GM19452 (cell line): ENCODE results near the gene FRMD4A.

Source experiments
- ATAC-seq: cut with Tn5 transposase; IDR thresholded peaks from one replicate; pipeline ENCODE4 v1.9.1; 2021; ENCODE audit not compliant: unreplicated experiment

The FRMD4A gene

DNA sequence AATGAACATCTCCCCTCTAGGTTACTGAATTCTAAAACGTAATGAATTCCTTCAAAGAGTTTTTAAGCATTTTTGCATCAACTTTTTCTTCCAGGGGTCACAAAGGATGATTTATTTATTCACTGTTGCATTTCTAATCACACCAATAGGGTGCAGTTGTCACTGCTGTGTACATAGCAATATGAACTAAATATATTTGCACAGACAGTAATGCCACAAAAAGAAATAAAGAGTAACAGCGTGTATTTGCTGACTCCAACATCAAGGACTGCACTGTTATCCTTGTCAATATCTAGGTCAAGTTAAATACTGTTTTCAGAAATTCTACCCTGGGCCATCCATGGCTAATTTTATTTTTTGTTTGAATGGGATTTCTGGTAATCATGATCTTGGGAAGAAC is 138.0 kb downstream of the FRMD4A start:
- ATAC-seq, result no peak

DNA sequence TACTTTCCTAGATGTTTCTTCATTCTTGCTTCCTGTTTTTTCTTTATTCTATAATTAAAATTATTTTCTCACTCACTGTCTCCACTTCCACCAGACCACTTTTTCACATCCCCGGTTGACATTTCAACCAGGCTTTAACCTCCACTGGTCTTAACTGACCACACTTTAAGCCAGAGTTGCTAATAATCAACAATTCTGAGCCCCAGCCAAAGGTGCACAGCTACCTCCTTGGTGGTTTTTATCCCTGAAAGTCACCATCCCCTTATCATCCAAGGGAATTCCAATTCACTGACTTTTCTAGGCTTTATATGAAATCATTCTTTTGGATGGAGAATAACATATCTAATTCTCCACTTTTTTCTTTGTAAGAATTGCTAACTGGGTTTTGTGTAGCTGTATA is 138.9 kb downstream of the FRMD4A start:
- no peak for ATAC-seq

GRCh38 chr10:14191407-14191806 is 139.3 kb downstream of the FRMD4A start:
- ATAC-seq, result no peak

DNA sequence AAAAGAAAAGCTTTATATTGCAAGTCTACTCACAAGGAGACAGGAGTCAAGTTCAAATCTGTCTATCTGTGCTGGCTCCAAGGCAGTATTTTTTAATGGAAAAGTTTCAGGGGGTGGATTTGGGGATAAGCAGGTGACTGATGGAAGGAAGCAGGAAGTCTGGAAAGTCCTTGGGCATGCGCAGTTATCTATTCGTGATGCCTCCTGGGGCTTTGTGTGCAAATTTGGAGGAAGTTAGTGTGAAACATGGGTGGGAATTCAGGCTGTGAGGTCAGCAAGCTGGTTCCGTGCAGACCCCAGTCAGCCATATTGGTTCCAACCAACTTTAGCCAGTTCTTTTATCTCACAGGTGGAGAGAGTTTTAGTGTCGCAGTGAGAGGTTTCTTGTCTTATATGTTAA is 140.0 kb downstream of the FRMD4A start:
- no peak for ATAC-seq

GRCh38 chr10:14186245-14186644 is 144.5 kb downstream of the FRMD4A start:
- ATAC-seq, result no peak

DNA sequence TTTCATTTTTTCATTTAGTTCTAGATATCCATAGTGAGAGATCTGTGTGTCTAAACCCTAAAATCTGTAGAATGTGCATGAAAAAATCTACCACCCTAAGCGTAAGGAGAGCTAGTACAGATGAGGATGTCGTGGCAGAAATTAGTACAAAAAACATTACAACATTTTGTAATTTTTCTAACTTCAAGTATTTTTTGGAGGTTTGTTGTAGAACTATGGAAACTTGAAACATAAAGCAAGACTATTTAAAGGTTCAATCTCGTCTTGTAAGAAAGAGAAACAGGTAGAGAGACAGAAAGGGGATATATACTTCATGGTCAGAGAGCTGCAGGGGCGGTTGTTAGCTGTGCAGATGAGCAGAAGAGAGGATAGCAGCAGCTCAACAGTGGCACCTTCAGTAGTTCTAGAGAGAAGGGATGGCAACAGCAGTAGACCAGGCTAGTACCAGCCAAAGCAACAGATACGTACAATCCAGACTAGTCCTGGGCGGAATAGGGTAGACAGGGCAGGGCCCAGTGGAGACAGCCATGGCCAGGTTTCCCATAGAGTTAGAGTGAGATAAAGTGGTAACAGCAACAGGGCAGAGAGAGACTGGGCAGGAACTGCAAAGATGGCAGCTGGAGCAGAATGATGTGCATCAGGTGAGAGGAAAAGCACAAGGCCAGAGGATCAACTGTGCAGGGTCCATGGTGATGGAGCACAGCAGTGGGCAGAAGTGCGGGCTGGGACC is 145.2 kb downstream of the FRMD4A start:
- peak; percentile 81 for ATAC-seq

- ATAC-seq, result peak; percentile 69
Measured at GRCh38 chr10:14184841-14185315, 145.8 kb downstream of the FRMD4A start.

DNA sequence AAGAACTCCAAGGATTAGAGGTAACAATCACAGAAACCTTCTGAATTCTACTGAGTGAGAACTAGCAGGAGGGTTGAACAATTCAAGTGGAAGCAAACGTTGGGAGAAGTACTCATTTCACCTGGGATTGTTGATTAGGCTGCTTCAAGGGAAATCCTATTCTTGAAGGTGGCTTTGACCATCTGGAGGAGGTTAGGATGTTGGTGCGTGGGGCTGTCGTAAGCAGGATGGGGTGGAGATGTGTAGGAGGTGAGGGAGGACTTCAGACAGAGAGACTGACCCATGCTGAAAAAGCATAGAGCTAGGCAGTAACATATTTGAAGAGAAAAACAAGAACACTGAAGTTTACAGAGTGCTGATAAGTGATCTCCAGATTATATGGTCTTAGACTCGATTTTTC is 147.9 kb downstream of the FRMD4A start:
- no peak for ATAC-seq

DNA sequence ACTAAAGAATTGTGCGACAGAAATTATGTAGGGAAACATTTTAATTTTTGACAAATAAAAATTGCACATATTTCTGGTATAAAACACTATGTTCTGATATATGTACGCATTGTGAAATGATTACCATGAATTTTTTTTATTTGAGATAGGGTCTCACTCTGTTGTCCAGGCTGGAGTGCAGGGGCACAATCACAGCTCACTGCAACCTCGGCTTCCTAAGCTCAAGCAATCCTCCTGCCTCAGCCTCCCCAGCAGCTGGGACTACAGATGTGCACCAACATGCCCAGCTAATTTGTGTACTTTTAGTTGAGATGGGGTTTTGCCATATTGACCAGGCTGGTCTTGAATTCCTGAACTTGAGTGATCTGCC is 149.2 kb downstream of the FRMD4A start:
- no peak for ATAC-seq

DNA sequence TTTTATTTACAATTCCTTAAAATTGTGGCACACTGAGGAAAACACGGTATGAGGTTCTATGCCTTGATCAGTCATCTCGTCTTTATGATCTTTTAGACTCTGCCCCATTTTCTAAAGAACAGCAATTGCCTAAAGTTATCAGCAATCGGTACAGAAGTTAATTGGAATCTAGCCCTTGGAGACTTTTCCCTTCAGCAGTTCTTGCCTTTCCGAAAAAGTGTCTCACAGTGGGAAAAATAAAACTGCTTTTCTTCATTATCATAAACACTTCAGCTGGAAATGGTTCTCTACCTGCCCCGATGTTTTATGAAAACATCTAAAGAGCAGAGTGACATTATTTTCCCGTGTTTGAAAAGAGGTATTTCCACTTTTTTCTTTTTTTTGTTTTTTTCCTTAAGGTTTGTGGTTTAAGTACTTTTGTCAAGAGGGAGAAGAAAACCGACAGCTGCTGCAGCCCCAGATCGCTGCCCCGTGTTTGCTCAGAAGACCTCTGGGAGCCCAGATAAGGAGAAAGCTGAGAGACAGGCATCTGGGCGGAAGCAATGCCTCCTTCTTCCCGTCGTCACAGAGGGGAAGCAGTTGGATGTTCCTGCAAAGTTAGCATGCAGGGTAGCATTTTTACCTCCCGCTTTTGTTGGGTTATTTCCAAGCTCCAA is 149.7 kb downstream of the FRMD4A start:
- ATAC-seq, result no peak

DNA sequence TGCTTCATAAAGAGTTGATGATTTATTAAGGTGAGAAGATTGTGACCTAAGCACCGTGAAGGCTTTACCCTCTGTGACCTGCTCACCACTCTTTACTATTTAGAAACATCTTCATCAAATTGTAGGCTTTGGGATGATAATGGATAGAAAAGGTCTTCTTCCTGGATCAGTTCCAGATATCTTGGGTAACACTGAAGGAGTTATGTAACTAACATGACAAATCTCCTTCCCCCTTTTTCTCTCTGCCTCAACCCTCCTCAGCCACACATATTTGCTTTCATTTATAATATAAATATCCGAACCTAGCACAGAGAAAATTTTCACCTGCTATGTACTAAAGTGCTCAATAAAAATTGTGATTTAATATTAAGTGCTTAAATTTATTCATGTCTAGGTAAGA is 151.5 kb downstream of the FRMD4A start:
- no peak for ATAC-seq

- no peak for ATAC-seq
Measured at GRCh38 chr10:14173706-14174594, 156.8 kb downstream of the FRMD4A start.

DNA sequence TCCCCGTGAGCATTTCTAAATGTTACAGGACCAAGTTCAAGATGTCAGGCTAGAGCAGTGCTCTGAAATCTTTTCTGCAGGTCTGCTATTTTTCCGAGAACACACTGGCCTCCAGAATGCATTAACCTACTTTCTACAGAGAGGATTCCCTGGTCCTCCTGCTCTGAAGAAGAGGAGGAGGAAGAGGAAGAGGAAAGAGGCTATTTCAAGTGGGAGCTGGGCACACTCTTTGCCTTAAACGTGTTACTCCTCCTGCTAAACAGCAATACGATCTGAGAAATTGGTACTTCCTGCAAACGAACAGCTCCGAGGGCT is 157.4 kb downstream of the FRMD4A start:
- no peak for ATAC-seq

- ATAC-seq, result no peak
Measured at GRCh38 chr10:14172336-14172950, 158.3 kb downstream of the FRMD4A start.

DNA sequence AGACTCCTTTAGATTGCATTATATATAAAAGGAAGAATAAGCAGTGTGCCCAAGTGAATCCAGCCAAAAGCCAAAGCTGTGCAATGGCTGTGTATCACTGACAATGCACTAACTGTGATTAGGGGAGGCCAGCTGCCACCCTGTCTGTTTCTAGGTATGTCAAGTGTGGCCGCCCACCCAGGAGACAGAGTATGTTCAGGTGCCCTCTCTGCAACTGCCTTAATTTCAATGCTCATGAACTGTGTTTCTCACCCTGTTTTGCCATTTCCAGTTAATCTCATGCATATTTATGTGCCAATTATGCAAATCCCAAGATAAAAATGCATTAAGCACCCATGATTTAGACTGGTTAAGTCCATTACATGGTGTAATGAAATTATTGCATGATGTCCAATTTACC is 159.4 kb downstream of the FRMD4A start:
- no peak for ATAC-seq

GRCh38 chr10:14163377-14164086 is 167.2 kb downstream of the FRMD4A start:
- no peak for ATAC-seq

- no peak for ATAC-seq
Measured at GRCh38 chr10:14162629-14163344, 167.9 kb downstream of the FRMD4A start.

DNA sequence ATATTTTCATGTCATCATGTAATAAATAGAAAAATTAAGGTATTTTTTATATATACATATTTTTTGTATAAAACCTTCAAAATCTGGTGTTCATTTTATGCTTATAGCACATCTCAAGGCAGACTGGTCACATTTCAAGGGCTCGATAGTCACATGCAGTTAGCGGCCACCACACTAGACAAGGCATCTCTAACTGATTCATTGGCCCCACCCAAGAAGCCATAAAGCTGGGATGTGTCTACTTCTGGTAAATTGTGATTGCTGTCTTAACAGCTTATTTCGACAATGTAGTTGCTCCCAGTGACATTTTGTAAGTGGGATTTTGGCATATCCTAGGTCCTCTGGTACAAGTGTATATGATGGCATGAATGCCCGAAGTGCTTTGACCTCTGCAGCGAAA is 168.7 kb downstream of the FRMD4A start:
- no peak for ATAC-seq

GRCh38 chr10:14160299-14160698 is 170.4 kb downstream of the FRMD4A start:
- ATAC-seq, result no peak

DNA sequence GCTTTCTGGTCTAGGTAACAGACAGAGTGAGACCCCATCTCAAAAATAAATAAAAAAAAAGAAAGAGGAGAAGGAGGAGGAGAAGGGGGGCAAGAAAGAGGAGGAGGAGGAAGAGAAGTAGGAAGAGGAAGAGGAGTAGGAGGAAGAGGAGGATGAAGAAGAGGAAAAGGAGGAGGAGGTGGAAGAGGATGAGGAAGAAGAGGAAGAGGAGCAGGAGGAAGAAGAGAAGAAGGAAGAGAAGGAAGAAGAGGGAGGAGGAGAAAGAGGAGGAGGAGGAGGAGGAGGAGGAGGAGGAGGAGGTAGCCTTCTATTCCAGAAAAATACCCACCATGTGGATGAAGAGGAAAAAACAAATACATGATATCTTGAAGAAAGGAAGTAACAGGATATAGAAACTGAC is 172.1 kb downstream of the FRMD4A start:
- no peak for ATAC-seq
